Activated CD4-positive, alpha-beta T cell treated with anti-CD3 and anti-CD28 coated beads for 4 hours (primary cell): ENCODE results near the gene SLC38A10.
"Not testable (repeated sequence)": the region's sequence is repeated elsewhere in the genome, so short reads cannot be mapped to it uniquely, and the experiment has no call there.

Experiments used
- DNase-seq, 2 donors: peaks; one replicate each; pipeline ENCODE4 v3.0.0-alpha.2; 2020

The SLC38A10 gene

GRCh38 chr17:81238815-81239713 lies 56.0 kb downstream of the SLC38A10 start, which contains the start of the genes NDUFAF8 and TEPSIN:
NDUFAF8 (plus strand) TSS chr17:81239318; CDS start chr17:81239364, 46 bp downstream.
TEPSIN (minus strand) TSS chr17:81239055; CDS start chr17:81239033, 22 bp downstream.
- peak; percentile 92 to 95 for DNase-seq

GRCh38 chr17:81238490-81238814 lies 56.7 kb downstream of the SLC38A10 start:
- no peak for DNase-seq

- DNase-seq: no peak
These were observed 57.3 kb downstream of the SLC38A10 start for GRCh38 chr17:81237591-81238489.

GRCh38 chr17:81236784-81237183 lies 58.3 kb downstream of the SLC38A10 start:
- no peak for DNase-seq

GRCh38 chr17:81235822-81236740 lies 59.0 kb downstream of the SLC38A10 start:
- DNase-seq: no peak

- DNase-seq: no peak
These were observed 59.9 kb downstream of the SLC38A10 start for GRCh38 chr17:81234940-81235821.

- DNase-seq: no peak
These were observed 60.6 kb downstream of the SLC38A10 start for GRCh38 chr17:81234506-81234855.

GRCh38 chr17:81233811-81234505 lies 61.1 kb downstream of the SLC38A10 start:
- DNase-seq: no peak

- DNase-seq: no peak
These were observed 61.8 kb downstream of the SLC38A10 start for GRCh38 chr17:81233316-81233715.

- no peak for DNase-seq
These were observed 62.4 kb downstream of the SLC38A10 start for GRCh38 chr17:81232616-81233241.

- DNase-seq: no peak
These were observed 63.1 kb downstream of the SLC38A10 start for GRCh38 chr17:81231766-81232581.

GRCh38 chr17:81231121-81231645 lies 63.9 kb downstream of the SLC38A10 start:
- DNase-seq: no peak

- no peak for DNase-seq
These were observed 64.9 kb downstream of the SLC38A10 start for GRCh38 chr17:81230043-81230820.

- DNase-seq: no peak
These were observed 65.5 kb downstream of the SLC38A10 start for GRCh38 chr17:81229666-81229920.

GRCh38 chr17:81228834-81229665 lies 66.1 kb downstream of the SLC38A10 start:
- DNase-seq: no peak

- DNase-seq: no peak
These were observed 66.7 kb downstream of the SLC38A10 start for GRCh38 chr17:81228420-81228819.

- DNase-seq: not testable (repeated sequence)
These were observed 67.5 kb downstream of the SLC38A10 start for GRCh38 chr17:81227630-81228029.

GRCh38 chr17:81223762-81224130 lies 71.4 kb downstream of the SLC38A10 start:
- no peak for DNase-seq
